ENCODE results near the gene ARSG. TPM values are rescaled to one million over a fixed set of nuclear protein-coding genes. Genes with fewer than 3 reads are reported as not detected.

ARSG gene
- total and polyA plus RNA-seq, 9 of the 15 experiments (the other 6 are each of a cell fraction or from before 2014, with no cell fraction given), result 1.0 to 5.6 (median 1.8) TPM

DNA sequence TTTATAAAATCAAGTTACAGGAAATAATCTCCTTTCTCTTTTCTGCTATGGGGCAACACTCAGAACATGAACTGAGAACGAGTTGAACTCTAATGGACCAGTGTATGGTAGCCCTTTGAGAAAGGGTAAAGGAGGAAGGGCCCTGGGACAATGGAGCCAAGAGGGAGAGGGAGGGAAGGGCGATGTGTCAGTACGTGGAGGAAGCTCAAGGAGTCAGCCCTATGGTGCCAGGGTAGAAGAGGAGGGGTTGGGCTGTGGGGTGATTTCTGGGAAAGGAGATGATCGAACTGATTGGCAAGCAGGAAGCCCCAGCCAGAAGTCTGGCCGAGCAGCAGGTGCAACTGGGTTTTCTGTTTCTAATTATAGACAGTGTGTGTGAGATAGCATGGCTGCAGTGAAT, 170.3 kb downstream of the ARSG start (continued):
- TF ChIP-seq CBFA2T2 (conservative IDR thresholded peaks at IDR 0.05), result no peak
- TF ChIP-seq, protein P1, sequence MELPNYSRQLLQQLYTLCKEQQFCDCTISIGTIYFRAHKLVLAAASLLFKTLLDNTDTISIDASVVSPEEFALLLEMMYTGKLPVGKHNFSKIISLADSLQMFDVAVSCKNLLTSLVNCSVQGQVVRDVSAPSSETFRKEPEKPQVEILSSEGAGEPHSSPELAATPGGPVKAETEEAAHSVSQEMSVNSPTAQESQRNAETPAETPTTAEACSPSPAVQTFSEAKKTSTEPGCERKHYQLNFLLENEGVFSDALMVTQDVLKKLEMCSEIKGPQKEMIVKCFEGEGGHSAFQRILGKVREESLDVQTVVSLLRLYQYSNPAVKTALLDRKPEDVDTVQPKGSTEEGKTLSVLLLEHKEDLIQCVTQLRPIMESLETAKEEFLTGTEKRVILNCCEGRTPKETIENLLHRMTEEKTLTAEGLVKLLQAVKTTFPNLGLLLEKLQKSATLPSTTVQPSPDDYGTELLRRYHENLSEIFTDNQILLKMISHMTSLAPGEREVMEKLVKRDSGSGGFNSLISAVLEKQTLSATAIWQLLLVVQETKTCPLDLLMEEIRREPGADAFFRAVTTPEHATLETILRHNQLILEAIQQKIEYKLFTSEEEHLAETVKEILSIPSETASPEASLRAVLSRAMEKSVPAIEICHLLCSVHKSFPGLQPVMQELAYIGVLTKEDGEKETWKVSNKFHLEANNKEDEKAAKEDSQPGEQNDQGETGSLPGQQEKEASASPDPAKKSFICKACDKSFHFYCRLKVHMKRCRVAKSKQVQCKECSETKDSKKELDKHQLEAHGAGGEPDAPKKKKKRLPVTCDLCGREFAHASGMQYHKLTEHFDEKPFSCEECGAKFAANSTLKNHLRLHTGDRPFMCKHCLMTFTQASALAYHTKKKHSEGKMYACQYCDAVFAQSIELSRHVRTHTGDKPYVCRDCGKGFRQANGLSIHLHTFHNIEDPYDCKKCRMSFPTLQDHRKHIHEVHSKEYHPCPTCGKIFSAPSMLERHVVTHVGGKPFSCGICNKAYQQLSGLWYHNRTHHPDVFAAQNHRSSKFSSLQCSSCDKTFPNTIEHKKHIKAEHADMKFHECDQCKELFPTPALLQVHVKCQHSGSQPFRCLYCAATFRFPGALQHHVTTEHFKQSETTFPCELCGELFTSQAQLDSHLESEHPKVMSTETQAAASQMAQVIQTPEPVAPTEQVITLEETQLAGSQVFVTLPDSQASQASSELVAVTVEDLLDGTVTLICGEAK (IDR thresholded peaks at IDR 0.05), result no peak
- TF ChIP-seq, protein P1 (CRISPR knock-in tag; IDR thresholded peaks at IDR 0.05), result no peak
- peak; percentile 83 for TF ChIP-seq ZNF584 (CRISPR knock-in tag; IDR thresholded peaks at IDR 0.05; ENCODE audit: low read depth)
- no peak for TF ChIP-seq FUS (optimal IDR thresholded peaks at IDR 0.05; ENCODE audit: low read depth, low read length)
- no peak for TF ChIP-seq NR4A1 (CRISPR knock-in tag; IDR thresholded peaks at IDR 0.05)
- TF ChIP-seq NR4A1 (tag; IDR thresholded peaks at IDR 0.05), result peak; percentile 44; the same call in 1 of the 2 replicates
- no peak for TF ChIP-seq ZNF408 (CRISPR knock-in tag; IDR thresholded peaks at IDR 0.05; ENCODE audit: low read depth)
- no peak for TF ChIP-seq GABPA (tag; conservative IDR thresholded peaks at IDR 0.05; ENCODE audit: low read depth)
- no peak for TF ChIP-seq ASH1L (IDR thresholded peaks at IDR 0.05; ENCODE audit: borderline replicate concordance, low read depth, partially characterized antibody)
- TF ChIP-seq MTA3 (IDR thresholded peaks at IDR 0.05; ENCODE audit: borderline replicate concordance), result no peak
- TF ChIP-seq ELF4 (CRISPR knock-in tag; IDR thresholded peaks at IDR 0.05), result no peak
- TF ChIP-seq, protein P2, sequence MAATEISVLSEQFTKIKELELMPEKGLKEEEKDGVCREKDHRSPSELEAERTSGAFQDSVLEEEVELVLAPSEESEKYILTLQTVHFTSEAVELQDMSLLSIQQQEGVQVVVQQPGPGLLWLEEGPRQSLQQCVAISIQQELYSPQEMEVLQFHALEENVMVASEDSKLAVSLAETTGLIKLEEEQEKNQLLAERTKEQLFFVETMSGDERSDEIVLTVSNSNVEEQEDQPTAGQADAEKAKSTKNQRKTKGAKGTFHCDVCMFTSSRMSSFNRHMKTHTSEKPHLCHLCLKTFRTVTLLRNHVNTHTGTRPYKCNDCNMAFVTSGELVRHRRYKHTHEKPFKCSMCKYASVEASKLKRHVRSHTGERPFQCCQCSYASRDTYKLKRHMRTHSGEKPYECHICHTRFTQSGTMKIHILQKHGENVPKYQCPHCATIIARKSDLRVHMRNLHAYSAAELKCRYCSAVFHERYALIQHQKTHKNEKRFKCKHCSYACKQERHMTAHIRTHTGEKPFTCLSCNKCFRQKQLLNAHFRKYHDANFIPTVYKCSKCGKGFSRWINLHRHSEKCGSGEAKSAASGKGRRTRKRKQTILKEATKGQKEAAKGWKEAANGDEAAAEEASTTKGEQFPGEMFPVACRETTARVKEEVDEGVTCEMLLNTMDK (IDR thresholded peaks at IDR 0.05; ENCODE audit: borderline replicate concordance, insufficient read depth, low read depth, low read length, poor library complexity, severe bottlenecking), result no peak
- TF ChIP-seq, protein P3, sequence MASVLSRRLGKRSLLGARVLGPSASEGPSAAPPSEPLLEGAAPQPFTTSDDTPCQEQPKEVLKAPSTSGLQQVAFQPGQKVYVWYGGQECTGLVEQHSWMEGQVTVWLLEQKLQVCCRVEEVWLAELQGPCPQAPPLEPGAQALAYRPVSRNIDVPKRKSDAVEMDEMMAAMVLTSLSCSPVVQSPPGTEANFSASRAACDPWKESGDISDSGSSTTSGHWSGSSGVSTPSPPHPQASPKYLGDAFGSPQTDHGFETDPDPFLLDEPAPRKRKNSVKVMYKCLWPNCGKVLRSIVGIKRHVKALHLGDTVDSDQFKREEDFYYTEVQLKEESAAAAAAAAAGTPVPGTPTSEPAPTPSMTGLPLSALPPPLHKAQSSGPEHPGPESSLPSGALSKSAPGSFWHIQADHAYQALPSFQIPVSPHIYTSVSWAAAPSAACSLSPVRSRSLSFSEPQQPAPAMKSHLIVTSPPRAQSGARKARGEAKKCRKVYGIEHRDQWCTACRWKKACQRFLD (CRISPR knock-in tag; IDR thresholded peaks at IDR 0.05), result peak; percentile 89; the same call in 1 of the 2 replicates
- no peak for TF ChIP-seq KLF10 (CRISPR knock-in tag; IDR thresholded peaks at IDR 0.05)
- peak; percentile 18; the same call in 1 of the 2 replicates for TF ChIP-seq ZNF766 (CRISPR knock-in tag; conservative IDR thresholded peaks at IDR 0.05)
- no peak for TF ChIP-seq ZNF174 (CRISPR knock-in tag; IDR thresholded peaks at IDR 0.05)
